Melanocyte of skin (primary cell): ENCODE results near the gene MINK1. TPM values are rescaled to one million over a fixed set of nuclear protein-coding genes. Genes with fewer than 3 reads are reported as not detected.

Experiments
- total RNA-seq, 2 donors: library from RNA; depleted of rRNA; stranded (reverse); fragments of >200 nt; gene quantifications; 2 replicates each; pipeline ENCODE4 v1.2.3, GENCODE V29; 2012

Gene MINK1
- 10 to 100 TPM; 37.6 to 40.6 TPM for total RNA-seq

GRCh38 chr17:4833178-4833940 lies at the start of gene MINK1:
MINK1 (plus strand) TSS chr17:4833340; CDS start chr17:4833584, 244 bp downstream.

DNA sequence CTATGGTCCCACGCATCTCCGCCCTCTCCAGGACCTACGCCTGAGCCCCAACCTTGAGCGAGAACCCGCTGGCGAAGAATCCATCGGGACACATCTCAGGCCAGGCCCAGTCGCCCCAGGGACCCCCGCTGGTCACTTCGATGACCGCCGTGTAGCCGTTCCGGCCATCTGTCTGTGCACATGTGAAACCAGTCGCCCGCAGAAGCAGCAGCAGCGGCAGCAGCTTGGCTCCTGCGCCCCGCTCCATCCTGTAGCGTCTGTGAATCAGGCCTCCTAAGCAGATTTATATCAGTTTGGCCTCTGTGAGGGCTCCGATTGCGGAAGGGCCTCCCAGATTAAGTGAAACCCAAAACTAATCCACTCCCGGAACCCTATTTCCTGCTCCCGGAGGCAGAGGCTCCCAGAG lies 47.0 kb upstream of the MINK1 start, which contains the start of gene VMO1:
VMO1 (minus strand) TSS at position 259 of the 406 bp plus-strand sequence; CDS start at position 247, 12 bp downstream.

GRCh38 chr17:4788807-4789700 lies 44.1 kb upstream of the MINK1 start, which contains the start of gene GLTPD2:
GLTPD2 (plus strand) TSS chr17:4788964; CDS start chr17:4789012, 48 bp downstream.

GRCh38 chr17:4802228-4802627 lies 30.9 kb upstream of the MINK1 start, which contains the start of gene C17orf114:
C17orf114 (minus strand) TSS chr17:4802328.

DNA sequence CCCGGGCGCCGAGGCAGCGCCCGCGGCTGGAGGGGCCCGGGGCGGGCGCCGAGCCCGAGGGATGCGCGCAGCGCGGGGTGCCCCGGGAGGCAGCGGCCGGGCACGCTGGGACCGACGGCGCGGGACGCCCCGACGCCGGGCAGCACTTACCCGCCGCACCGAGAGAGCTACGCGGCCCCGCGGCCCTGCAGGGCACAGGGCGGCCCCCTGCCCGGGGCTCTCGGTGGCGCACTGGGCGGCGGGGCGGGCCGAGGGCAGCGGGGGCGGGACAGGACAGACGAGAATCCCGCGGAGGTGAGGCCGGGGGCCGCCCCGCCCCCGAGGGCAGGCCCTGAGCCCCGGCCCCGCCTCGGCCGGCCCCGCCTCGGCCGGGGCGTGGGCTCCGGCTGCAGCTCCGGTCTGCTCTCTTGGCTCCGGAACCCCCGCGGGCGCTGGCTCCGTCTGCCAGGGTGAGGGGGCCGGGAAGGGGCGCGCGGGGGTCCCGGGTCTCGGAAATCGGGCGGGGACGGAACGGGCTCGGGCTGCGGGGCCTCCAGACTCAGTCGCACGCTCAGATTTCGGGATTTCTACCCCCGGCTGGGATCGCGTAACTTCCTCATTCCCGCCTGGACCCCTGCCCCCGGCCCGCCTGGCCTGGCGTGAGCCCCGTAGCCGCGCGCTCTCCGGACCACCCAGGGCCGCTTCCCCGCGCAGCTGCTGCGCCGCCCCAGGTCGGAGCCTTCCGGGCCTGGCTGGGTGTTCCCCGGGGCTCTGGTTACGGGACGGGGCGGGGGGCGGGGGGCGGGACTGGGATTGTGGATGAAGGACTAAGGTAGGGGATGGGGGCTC lies 26.1 kb upstream of the MINK1 start, which contains the start of gene PLD2:
PLD2 (plus strand) TSS at position 376 of the 828 bp plus-strand sequence. CDS start 621 bp downstream, outside the sequence.

DNA sequence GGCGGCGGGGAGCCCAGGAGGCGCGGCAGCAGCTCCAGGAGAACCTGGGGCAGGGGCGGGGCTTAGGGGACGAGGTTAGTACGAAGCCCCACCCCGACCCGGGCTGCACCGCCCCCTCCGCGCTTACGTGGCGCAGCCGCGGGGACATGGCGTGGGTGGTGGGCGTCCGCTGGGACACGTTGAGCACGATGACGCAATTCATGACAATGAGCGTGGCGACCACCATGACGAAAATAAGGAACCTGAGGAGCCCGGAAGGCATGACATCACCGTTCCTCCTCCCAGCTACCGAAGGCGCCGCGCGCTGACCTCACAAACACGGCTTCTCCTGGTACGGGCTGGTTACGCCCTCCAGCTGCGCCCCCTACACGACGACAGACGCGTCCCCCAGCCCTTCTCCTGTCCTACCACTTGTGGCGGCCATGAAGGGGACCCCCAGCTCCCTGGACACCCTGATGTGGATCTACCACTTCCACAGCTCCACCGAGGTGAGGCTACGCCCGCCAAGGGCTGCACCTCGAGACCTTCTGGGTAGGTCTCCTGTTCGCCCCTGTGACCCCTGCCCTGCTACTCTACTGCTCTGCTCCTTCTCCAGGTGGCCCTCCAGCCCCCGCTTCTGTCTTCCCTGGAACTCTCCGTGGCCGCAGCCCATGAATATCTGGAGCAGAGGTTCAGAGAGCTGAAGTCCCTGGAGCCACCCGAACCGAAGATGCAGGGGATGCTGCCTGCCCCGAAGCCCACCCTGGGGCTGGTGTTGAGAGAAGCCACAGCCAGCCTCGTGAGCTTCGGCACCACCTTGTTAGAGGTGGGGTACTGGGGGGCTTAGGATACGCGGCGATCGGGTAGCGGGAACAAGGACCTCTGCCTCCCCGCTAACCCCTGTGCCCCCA lies 66.4 kb downstream of the MINK1 start, which contains the start of gene C17orf107:
C17orf107 (plus strand) TSS at position 196 of the 890 bp plus-strand sequence; CDS start at position 423, 227 bp downstream.

DNA sequence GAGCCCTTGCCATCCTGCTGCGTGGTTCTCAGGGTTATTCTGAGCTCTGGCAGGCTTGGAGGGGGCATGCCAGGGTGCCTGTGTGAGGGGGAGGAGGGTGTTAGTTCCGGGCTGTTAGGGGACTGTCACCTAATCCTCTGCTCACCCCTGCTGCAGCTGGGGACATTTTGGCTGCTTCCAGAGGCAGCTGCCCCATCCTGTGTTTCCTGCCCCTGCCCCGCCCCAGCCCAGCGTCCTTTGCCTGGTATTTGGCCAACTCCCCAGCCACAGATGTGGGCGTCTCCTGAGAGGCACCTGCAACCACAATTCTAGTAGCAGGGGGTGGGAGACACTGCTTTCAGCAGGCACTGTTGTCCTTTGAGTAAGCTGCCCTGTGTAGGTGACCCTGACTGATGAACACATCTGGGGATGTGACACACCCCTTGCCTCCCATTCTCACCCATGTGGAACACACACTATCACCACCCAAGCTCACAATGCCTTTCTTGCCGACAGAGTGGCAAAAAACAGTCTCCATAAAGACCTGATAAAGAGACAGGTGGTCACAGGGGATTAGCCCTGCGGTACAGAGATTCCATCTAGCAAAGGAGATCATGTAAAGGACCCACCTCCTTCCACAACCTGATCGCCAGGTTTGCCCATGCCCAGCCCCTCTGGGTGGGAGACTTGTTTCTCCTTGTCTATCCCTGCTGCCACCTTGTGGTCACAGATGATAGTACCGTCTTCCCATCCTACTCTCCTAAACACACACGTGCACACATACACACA lies 70.1 kb downstream of the MINK1 start, which contains the start of gene CHRNE:
CHRNE (minus strand) TSS at position 48 of the 768 bp plus-strand sequence; CDS start at position 13, 35 bp downstream.

GRCh38 chr17:4931963-4932362 lies 98.8 kb downstream of the MINK1 start, which contains the start of gene GP1BA:
GP1BA (plus strand) TSS chr17:4932277; CDS start chr17:4932605, 328 bp downstream.

DNA sequence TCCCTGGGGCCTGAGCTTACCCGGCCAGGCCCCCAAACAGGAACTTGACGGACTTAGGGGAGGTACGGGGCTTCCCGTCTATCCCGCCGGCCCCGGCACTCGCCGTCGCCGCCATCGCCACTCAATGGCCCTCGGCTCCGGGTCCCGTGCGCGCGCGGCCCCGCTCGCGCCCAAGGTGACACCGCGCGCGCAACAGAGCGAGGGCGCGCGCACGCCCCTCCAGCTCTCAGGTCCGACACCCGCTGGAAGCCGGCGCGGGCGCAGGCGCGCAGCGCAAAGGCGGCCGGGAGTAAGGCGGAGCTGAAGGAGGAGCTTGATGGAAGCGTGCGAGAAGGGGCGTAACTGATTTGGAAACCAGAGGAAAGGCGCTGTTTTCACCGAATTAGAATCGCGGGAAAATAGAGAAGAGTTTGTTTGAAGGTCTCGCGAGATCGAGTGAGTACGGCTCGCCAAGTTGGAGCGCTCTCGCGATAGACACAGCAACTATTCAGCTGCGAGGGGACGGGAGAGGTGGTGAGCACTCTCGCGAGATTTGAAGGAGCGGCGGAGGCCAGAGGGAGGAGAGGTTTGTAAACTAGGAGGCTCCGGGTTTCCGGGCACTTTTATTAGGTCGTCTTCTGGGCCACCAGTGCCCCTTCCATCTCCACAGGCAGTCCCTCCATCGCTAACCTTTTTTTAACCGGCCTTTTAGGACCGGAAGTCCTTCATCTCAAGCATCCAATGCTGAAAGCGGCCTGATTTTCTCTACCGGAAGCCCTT lies 106.8 kb downstream of the MINK1 start, which contains the start of the genes RNF167 and SLC25A11:
RNF167 (plus strand) TSS at position 473 of the 759 bp plus-strand sequence. CDS start 642 bp downstream, outside the sequence.
SLC25A11 (minus strand) TSS at position 251 of the 759 bp plus-strand sequence; CDS start at position 115, 136 bp downstream.

Other genes starting within 250 kb of the MINK1 start
- gene SMTNL2, start 248.8 kb upstream of the MINK1 start, total RNA-seq: not detected
- gene ALOX15, start 191.7 kb upstream of the MINK1 start, total RNA-seq: not detected
- 10 to 100 TPM; 24.4 to 31.6 TPM for gene PELP1, start 129.2 kb upstream of the MINK1 start, total RNA-seq
- gene ARRB2, start 122.7 kb upstream of the MINK1 start, total RNA-seq: 1 to 10 TPM; 8.3 to 9.7 TPM
- gene MED11, start 101.9 kb upstream of the MINK1 start, total RNA-seq: 10 to 100 TPM; 17.0 to 18.2 TPM
- under 1 TPM; under 0.01 to 0.69 TPM for gene ZMYND15, start 93.5 kb upstream of the MINK1 start, total RNA-seq
- 1 to 10 TPM; 1.7 to 6.5 TPM for gene CXCL16, start 93.4 kb upstream of the MINK1 start, total RNA-seq
- gene TM4SF5, start 61.5 kb upstream of the MINK1 start, total RNA-seq: not detected
- gene VMO1, start 47.0 kb upstream of the MINK1 start, total RNA-seq: not detected
- gene GLTPD2, start 44.4 kb upstream of the MINK1 start, total RNA-seq: not detected
- 100 to 1,000 TPM; 137 to 165 TPM for gene PSMB6, start 37.2 kb upstream of the MINK1 start, total RNA-seq
- 10 to 100 TPM in 1 of 2 donors, 1 to 10 TPM in 1; 8.9 to 10.3 TPM for gene PLD2, start 26.2 kb upstream of the MINK1 start, total RNA-seq
- under 1 TPM in 1 of 2 donors, not detected in 1; 0.69 TPM for gene C17orf107, start 66.2 kb downstream of the MINK1 start, total RNA-seq
- under 1 TPM in 1 of 2 donors, not detected in 1; 0.69 TPM for gene CHRNE, start 69.8 kb downstream of the MINK1 start, total RNA-seq
- not detected for gene GP1BA, start 98.9 kb downstream of the MINK1 start, total RNA-seq
- gene SLC25A11, start 106.7 kb downstream of the MINK1 start, total RNA-seq: 100 to 1,000 TPM in 1 of 2 donors, 10 to 100 TPM in 1; 92.9 to 111 TPM
- 10 to 100 TPM; 32.0 to 42.0 TPM for gene RNF167, start 106.9 kb downstream of the MINK1 start, total RNA-seq
- 100 to 1,000 TPM; 444 to 707 TPM for gene PFN1, start 115.2 kb downstream of the MINK1 start, total RNA-seq
- 1 to 10 TPM; 2.7 to 5.5 TPM for gene ENO3, start 117.8 kb downstream of the MINK1 start, total RNA-seq
- 10 to 100 TPM; 22.4 to 30.0 TPM for gene SPAG7, start 134.5 kb downstream of the MINK1 start, total RNA-seq
- 10 to 100 TPM in 1 of 2 donors, 1 to 10 TPM in 1; 9.0 to 20.0 TPM for gene CAMTA2, start 154.3 kb downstream of the MINK1 start, total RNA-seq
- under 1 TPM; under 0.01 to 0.69 TPM for gene INCA1, start 164.2 kb downstream of the MINK1 start, total RNA-seq
- gene KIF1C, start 164.6 kb downstream of the MINK1 start, total RNA-seq: 10 to 100 TPM; 25.1 to 29.6 TPM
- gene SLC52A1, start 202.1 kb downstream of the MINK1 start, total RNA-seq: not detected
- gene ZFP3, start 245.1 kb downstream of the MINK1 start, total RNA-seq: 1 to 10 TPM in 1 of 2 donors, under 1 TPM in 1; 0.67 to 1.7 TPM